SK-N-SH treated with all-trans-retinoic acid at 6 μM for 48 hours (cell line): ENCODE data around the gene NDRG2.

Experiments used
- ARNTL ChIP-seq: fragments of 450-650 bp; formaldehyde crosslinking; IDR thresholded peaks from 2 replicates; pipeline ENCODE4 v1.5.0; 2020; ENCODE audit warnings: low read depth, mild to moderate bottlenecking, moderate library complexity, borderline replicate concordance
- GLIS3 ChIP-seq: fragments of 250-450 bp; sonication (Bioruptor Pico); IDR thresholded peaks from 2 replicates; pipeline ENCODE4 v1.5.0; 2020; ENCODE audit warnings: mild to moderate bottlenecking, moderate library complexity
- PATZ1 ChIP-seq: fragments of 250-450 bp; sonication (Bioruptor Pico); IDR thresholded peaks from 2 replicates; pipeline ENCODE4 v1.8.0; 2020; ENCODE audit warnings: mild to moderate bottlenecking, moderate library complexity, borderline replicate concordance
- TF ChIP-seq, protein P1 (sequence below): fragments of 250-450 bp; sonication (Bioruptor Pico); IDR thresholded peaks from 2 replicates; pipeline ENCODE4 v1.5.1; 2020; ENCODE audit warnings: low read depth, mild to moderate bottlenecking, moderate library complexity

DNA sequence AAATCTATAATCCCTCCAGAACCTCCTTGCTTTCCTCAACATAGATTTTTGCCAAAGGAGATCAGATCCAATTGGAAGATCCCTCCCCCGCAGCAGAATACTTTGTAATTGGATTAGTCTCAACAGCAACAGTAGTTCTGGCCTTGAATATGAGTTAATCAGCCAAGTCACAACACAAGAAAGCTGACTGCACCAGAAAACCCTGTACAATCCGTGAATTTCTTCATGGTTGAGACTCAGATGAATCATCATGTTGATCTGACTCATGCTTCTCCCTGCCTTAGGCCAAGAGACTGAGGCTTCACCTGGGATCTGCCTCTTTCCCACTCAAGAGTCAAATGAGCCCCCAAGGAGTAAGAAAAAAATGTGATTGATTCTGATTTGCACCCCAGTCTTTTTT is 38.0 kb downstream of the NDRG2 start:
- TF ChIP-seq, protein P1, sequence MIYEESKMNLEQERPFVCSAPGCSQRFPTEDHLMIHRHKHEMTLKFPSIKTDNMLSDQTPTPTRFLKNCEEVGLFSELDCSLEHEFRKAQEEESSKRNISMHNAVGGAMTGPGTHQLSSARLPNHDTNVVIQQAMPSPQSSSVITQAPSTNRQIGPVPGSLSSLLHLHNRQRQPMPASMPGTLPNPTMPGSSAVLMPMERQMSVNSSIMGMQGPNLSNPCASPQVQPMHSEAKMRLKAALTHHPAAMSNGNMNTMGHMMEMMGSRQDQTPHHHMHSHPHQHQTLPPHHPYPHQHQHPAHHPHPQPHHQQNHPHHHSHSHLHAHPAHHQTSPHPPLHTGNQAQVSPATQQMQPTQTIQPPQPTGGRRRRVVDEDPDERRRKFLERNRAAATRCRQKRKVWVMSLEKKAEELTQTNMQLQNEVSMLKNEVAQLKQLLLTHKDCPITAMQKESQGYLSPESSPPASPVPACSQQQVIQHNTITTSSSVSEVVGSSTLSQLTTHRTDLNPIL (CRISPR knock-in tag): no peak
- no peak for TF ChIP-seq PATZ1 (CRISPR knock-in tag)
- no peak for TF ChIP-seq ARNTL (CRISPR knock-in tag)
- no peak for TF ChIP-seq GLIS3
